GM21529 (cell line): ENCODE measurements around the gene SLC38A1.
"Not testable (repeated sequence)": the region's sequence is repeated elsewhere in the genome, so short reads cannot be mapped to it uniquely, and the experiment has no call there.

ENCODE experiments used
- ATAC-seq: cut with Tn5 transposase; IDR thresholded peaks from one replicate; pipeline ENCODE4 v1.9.1; 2021; ENCODE audit not compliant: unreplicated experiment

Gene SLC38A1

DNA sequence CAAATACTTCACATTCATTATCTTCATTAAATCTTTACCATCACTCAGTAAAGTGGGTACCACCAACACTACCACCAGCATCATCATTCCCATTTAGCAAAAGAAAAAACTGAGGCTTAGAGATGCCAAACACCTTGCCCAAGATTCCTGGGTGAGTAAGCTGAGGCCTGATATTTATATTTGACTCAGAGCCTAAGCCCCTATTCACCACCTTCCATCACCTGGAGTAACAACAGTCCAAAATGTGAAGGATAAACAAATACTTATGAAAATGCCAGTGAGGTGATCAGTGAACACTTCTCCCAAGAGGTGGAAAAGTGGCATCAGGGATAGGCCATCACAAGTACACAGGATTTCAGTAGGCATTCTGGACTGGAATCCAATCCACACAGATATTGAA, 3.7 kb downstream of the SLC38A1 start:
- no peak for ATAC-seq

DNA sequence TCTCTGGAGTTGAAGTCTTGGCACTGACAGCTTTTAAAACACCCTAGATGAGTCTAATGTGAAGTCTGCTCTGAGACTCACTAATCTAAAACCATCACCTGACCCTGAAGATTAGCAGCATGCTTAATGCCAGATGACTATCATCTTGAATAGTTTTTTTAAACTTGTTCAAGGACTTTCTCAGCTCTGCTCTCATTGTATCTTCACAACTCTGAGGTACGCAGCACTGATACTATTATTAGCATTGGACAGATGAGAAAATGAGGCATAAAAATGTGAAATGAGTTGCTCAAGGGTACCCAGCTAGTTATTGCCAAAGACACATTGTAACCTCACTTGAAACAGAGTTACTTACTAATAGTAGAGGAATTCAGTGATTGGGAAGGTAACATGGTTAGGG, 4.8 kb downstream of the SLC38A1 start:
- no peak for ATAC-seq

DNA sequence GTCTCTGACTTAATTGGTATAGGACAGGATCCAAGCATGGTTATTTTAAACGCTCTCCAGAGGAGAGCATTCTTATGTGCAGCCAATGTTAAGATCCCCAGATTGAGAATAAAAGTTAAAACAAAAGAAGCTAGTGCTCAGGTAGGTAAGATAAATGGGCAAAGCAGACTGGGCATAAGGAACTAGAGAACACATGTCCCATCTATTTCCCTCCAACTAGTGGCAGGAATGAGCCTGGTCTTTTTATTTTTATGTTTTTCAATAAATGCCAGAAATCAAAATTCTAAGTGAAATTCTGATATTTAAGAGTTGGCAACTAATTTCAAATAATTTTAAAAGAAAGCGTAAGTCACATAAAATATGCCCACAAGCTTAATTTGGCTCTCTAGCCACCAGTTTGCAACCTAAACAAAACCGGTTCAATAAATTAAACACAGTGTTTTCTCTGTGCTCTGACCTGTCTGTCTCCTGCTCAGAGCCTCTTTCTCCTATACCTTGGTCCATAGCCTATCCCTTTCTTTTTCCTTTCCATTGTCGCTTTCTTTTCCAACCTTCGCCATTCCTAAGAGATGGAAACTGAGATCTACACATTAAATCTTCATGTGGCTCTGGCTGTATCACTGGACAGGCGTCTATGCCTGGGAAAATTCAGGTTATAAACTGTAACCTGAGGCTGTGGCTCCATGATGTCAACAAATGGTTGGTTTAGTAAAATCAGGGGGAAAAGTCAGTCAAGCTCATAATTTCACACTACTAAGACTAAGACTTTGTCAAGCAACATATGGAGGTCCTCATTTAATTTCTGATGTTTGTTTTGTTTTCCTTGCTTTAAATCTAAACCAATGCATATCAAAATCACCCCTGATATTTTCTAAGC, 5.5 kb downstream of the SLC38A1 start:
- ATAC-seq, result no peak

DNA sequence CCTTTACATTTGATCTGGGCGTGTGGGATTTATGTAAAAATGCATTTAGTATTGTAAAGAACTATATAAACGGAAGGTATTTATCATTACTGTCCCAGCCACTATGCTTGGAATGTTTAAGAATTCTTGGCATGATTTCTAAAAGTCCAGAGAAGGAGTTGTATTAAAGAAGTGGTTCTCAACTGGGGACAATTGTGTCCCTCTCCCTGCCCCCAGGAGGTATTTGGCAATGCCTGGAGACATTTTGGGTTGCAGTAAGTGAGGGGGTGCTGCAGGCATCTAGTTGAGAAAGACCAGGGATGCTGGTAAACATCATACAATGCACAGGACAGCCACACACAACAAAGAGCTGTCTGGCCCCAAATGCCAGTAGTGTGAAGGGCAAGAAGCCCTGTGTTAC, 7.2 kb downstream of the SLC38A1 start:
- ATAC-seq, result no peak

DNA sequence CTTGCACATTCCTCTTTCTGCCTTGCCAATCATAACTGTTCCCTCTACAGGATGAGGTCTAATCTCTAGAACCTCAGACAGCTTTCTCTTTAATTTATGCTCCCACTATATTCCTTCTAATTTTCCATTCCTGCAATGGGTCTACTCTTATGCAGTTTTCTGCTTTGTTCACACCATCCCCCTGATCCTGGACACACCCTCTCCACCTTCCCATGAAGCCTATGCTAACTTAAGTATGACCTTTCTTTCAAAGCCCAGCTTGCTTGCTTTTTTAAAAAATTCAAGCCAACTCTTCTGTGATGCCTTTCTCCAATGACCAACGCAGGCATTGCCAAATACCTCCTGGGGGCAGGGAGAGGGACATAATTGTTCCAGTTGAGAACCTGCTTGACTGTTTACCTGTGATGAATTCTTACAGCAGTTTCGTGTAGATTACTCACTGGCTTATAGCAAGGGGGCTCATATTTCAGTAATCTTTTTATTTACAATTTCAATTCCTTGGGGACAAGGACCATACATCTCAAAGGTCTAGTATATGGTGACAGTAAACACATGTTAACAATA, 7.8 kb downstream of the SLC38A1 start:
- no peak for ATAC-seq

DNA sequence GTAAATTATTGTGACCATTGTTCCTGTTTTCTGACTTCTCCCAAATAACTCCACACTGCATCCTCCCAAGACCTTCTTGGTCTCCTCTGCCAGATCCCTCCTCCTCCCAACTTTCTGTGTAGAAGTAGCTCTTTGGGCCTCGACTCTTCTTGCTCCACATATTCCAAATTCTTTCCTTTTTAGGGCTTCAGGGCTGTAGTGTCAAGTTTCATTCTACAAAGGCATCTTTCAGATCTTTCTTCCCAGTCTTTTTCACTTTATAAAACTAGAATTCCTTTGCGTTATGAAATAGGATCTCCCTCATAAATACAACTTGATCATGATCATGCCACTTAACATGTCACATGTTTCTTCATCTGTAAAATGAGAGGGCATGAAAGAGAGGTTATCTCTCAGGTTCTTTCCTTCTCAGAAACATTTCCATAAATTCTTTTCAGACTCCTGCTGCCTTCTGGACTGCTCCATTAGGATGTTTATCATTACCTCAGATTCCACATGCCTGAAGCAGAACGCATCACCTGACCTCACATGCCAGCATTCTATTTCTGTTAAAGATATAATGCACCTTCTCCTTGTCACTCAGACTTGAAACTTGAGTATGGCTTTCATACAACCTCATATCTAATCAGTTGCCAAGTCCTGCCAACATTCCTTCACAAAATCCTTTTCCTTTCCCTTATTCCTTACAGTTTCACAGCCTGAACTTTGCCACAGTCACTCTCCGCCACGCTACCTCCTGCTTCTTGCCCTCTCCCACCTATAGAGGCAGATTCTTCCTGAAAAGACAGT, 8.5 kb downstream of the SLC38A1 start:
- no peak for ATAC-seq

DNA sequence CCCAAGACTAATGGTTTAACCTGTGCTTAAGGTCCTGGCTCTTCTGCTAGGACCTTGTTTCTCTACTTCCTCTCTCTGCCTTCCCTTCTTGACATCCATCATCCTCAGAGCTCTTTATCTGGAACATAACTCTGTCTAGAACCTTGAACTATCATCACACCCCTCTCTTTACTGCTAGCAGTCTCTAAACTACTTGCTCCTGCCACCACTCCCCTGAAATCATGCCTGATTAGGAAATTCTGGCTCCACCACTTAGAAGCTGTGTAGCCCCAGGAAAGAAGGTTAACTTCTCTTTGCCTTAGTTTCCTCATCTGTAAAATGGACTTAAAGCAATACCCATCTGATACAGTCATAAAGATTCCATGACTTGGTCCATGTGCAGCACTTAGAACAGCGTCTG, 9.1 kb downstream of the SLC38A1 start:
- no peak for ATAC-seq

DNA sequence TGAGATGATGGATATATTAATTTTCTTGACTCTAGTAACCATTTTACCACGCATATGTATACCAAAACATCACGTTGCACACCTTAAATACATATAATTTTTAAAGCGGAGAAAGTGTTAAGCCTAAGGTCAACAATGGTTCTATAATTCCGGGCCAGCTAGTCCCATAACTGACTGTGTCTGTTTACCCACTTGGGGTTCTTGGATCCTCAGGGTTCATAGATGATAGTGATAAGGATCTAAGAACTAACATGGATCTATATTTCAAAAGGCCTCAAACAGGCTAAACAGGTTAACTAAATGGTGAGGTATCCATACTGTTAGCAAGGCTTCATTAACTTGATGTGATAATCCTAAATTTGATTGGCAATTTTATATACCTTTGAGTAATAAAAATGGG, 9.8 kb downstream of the SLC38A1 start:
- ATAC-seq, result no peak

DNA sequence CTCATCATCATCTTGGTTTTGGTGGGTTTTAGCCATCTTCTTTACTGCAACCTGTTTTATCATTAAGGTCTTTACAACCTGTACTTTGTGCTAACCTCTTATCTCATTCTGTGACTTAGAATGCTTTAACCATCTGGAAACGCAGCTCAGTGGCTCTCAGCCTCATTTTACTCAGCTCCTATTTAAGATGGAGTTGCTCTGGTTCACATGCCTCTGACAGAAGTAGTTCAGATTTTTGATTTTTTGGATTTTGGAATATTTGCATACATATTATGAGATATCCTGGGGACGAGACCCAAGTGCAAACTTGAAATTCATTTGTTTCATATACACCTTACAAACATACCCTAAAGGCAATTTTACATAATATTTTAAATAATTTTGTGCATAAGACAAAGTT, 10.7 kb downstream of the SLC38A1 start:
- no peak for ATAC-seq

DNA sequence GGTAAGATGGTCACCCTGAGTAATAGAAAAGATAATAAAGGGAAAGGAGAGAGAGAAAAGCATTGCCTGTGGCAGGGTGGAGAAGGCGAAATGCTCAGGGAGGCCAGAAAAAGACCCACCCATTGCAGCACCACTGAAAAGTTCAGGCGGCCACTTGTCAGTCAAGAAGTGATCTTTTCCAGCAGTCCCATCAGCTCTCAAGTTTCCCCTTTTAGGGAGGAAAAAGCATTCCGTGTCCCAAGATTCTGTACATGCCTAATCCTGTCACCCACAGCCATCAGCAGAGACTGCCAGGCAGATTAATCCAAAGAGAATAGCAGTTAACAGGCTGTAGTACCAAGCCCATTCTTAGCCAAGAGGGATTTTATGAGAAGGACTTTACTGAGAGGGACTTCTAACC, 11.9 kb downstream of the SLC38A1 start:
- ATAC-seq, result no peak

DNA sequence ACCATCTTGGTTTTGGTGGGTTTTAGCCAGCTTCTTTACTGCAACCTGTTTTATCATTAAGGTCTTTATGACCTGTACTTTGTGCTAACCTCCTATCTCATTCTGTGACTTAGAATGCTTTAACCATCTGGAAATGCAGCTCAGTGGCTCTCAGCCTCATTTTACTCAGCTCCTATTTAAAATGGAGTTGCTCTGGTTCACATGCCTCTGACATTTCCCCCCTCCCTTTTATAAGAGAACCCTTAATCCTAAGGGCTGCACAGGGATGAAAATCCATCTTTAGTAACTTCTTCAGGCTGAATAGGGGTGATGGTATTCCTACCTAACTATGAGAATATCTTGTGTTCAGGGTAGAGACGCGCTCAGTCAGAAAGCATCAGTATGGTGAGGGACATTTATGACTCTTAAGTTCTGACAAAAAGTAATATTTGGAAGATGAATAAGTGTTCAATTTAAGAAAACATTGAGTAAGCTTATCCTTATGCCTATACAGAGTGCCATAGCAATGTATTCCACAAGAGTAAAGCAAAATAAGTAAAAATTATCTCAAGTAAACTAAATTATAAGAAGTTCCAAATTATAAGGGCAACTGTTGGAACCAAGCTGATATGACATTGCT, 15.2 kb downstream of the SLC38A1 start:
- ATAC-seq, result no peak

DNA sequence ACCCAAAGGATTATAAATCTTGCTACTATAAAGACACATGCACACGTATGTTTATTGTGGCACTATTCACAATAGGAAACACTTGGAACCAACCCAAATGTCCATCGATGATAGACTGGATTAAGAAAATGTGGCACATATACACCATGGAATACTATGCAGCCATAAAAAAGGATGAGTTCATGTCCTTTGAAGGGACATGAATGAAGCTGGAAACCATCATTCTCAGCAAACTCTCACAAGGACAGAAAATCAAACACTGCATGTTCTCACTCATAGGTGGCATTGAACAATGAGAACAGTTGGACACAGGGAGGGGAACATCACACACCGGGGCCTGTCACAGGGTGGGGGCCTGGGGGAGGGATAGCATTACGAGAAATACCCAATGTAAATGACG, 16.8 kb downstream of the SLC38A1 start:
- ATAC-seq, result not testable (repeated sequence)

DNA sequence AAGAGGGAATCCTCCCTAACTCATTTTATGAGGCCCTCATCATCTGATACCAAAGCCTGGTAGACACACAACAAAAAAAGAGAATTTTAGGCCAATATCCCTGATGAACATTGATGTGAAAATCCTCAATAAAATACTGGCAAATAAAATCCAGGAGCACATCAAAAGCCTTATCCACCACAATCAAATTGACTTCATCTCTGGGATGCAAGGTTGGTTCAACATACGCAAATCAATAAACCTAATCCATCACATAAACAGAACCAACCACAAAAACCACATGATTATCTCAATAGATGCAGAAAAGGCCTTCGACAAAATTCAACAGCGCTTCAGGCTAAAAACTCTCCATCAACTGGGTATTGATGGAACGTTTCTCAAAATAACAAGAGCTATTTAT, 18.9 kb downstream of the SLC38A1 start:
- ATAC-seq, result not testable (repeated sequence)

DNA sequence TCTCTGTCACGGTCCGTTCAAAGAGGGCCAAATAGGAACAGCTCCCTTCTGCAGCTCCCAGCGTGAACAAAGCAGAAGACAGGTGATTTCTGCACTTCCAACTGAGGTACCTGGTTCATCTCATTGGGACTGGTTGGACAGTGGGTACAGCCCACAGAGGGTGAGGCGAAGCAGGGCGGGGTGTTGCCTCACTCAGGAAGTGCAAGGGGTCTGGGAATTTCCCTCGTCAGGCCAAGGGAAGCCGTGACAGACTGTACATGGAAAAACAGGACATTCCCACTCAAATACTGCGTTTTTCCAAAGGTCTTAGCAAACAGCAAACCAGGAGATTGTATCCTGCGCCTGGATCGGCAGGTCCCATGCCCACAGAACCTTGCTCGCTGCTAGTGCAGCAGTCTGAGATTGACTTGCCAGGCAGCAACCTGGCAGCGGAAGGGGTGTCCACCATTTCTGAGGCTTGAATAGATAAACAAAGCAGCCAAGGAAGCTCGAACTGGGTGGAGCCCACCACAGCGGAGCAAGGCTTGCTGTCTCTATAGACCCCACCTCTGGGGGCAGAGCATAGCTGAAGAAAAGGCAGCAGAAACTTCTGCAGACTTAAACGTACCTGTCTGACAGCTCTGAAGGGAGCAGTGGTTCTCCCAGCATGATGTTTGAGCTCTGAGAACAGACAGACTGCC, 22.7 kb downstream of the SLC38A1 start:
- no peak for ATAC-seq

DNA sequence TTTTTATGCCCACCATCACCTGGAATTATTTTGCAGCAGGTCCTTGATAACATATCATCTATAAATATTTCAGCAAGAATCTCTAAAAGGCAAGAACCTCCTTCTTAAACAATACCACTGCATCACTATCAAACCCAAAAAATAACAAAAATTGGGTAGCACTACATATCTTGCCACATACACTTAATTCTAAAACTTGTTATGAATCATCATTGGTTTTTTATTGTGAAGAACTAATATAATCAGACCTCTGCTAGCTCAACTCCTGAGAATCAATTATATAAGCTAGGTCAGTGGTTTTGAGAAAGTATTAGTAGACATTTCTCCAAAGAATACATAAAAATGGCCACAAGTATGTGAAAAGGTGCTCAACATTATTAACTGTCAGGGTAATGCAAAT, 23.8 kb downstream of the SLC38A1 start:
- no peak for ATAC-seq

DNA sequence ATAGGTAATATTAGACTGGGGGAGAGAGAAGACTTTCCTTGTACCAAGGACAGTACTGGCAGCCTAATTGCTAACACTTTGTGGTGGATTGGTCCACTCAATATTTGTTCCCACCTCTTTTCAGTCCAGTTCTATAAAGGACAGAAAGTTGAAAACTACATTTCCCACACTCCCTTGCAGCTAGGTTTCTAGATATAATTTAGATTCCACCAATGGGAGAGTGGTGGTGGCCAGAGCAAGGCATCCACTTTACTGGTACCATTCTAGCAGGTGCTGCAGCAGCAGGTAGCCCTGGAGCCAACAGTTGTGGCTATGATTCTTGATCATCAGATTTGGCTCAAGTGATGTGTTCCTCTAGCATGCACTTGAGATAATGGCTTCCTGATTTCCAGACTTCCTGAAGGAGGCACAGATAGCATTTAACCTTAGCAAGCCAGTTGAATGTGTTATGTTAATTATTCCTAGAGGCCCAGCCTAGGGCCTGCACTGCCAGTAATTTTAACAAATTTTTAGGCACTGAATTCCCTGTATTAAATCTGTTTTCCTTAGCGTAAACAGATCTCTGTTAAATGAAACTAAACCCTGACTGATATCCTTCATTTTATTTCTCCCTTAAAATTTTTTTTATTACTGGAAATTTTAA, 24.4 kb downstream of the SLC38A1 start:
- ATAC-seq, result no peak

DNA sequence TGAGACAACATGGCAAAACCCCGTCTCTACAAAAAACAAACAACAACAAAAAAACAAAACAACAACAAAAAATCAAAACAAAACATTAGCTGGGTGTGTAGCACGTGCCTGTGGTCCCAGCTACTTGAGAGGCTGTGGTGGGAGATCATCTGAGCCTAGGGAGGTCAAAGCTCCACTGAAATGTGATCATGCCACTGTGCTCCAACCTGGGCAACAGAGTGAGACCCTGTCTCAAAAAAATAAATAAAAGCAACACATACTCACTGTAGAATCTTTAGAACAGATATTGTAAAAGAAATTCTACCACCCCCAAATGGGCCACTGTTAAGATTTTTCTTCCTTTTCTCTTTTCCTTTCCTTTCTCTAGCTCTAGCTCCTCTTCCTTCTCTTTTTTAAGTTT, 26.3 kb downstream of the SLC38A1 start:
- ATAC-seq, result no peak

DNA sequence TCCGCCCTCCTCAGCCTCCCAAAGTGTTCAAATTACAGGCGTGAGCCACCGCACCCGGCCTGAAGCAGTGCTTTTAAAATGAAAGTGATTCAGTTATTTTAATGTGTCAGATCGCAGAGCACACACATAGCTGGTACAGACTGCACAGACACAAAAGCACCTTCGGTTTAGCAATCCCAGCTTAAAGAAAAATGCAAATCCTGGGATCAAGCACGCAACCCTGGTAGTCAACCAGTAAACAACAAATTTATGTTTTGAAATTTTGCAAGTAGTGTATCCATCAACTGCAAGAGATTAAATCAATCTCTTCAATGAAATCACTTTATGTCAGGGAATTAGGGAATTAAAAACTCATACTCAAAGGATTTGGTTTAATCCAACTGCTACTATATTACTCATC, 28.4 kb downstream of the SLC38A1 start:
- no peak for ATAC-seq

DNA sequence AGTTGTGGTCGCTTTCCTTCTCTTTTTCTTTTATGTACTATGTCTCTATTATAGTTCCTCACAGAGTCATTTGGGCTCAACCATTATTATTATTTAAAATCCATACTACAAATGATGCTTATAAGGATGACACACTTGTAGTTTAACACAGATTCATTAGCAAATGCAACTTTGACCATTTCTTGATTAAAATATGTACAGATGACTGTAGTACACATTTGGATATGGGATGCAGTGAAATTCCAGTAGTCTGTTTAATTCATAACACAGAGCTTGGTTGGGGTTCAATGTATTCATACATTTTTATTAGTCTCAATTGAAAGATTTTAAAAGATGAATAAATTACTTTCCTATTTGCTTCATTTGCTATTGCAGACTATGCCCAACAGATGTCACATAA, 30.0 kb downstream of the SLC38A1 start:
- no peak for ATAC-seq

DNA sequence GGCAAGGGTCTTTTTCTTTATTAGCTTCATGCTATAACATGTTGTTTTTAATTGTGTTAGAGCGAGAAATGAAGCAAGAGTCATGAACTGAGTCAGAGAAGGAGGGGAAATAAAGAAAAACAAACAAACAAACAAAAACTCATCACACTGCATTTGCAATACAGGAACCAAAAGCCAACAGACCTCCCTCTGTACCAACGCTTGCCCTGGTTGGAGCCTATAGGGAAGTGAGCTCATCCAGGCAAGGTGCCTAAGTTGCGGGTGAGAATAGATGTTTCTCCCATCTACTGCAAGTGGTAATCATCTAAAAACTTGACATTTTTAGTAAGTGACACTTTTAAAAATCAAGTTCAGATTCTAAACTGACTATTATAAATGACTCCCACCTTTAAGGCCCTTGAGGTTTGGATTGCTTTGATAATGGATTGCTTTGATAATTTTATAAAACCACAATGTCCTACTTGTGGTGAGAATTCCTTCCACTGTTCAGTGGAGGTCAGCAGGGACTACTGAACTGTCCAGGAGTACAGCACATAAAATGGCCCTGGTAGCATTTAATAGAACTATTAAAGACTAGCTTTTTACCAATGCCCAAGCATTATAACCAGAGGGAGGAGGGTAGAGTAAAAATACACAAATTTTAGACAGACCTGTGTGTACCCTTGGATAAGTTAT, 31.3 kb downstream of the SLC38A1 start:
- no peak for ATAC-seq
